Prostate gland (tissue), 2 donors: ENCODE measurements around the gene LGALS13.

Source experiments
- POLR2A ChIP-seq: fragments of 450-650 bp; IDR thresholded peaks from one replicate; pipeline ENCODE4 v1.6.1; 2016; ENCODE audit warnings: antibody characterized with exemption, mild to moderate bottlenecking
- POLR2AphosphoS5 ChIP-seq: sonication (generic); formaldehyde crosslinking; IDR thresholded peaks from one replicate; pipeline ENCODE4 v1.6.1; 2017; ENCODE audit warnings: antibody characterized with exemption
- TF ChIP-seq, protein P1 (sequence below), 4 experiments: fragments of 200-600 bp in 2 of 4; fragments of 450-650 bp in 2 of 4; sonication (generic) in 2 of 4; IDR thresholded peaks; 1 replicate in 3 of 4; 2 replicates in 1 of 4; pipeline ENCODE4 v1.5.1; 2016 to 2019; ENCODE audit warnings: antibody characterized with exemption in 4 of 4, mild to moderate bottlenecking in 2 of 4, moderate library complexity in 2 of 4

DNA sequence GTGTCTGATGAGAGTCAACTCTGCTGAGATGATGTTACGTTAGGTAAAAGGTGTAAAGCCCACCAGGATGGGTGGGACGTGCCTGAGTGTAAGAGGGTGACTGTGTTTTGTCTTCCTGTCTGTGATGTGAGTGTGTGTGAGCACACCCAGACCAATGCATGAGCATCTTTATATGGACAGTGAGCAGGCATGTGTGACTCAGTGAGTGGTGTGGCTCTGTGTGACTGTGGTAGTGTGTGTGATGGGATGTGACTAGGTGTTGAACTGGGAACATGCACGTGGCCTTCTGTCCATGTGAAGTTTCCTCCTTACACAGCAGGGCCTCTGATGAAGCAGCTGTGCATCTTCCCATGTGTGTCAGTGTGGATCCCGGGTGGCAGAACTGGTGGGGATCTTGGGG, 35.6 kb downstream of the LGALS13 start:
- no peak for TF ChIP-seq POLR2A
- TF ChIP-seq, protein P1, sequence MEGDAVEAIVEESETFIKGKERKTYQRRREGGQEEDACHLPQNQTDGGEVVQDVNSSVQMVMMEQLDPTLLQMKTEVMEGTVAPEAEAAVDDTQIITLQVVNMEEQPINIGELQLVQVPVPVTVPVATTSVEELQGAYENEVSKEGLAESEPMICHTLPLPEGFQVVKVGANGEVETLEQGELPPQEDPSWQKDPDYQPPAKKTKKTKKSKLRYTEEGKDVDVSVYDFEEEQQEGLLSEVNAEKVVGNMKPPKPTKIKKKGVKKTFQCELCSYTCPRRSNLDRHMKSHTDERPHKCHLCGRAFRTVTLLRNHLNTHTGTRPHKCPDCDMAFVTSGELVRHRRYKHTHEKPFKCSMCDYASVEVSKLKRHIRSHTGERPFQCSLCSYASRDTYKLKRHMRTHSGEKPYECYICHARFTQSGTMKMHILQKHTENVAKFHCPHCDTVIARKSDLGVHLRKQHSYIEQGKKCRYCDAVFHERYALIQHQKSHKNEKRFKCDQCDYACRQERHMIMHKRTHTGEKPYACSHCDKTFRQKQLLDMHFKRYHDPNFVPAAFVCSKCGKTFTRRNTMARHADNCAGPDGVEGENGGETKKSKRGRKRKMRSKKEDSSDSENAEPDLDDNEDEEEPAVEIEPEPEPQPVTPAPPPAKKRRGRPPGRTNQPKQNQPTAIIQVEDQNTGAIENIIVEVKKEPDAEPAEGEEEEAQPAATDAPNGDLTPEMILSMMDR (IDR thresholded peaks at IDR 0.05) = no peak
- TF ChIP-seq POLR2AphosphoS5 = no peak
